ENCODE measurements around the gene MATCAP1.
A peak's percentile ranks its signal among the peaks of the same experiment; 100 is the strongest.

MATCAP1 gene

GRCh38 chr16:67183627-67184452 lies at the start of gene MATCAP1:
Gene MATCAP1 (minus strand): TSS chr16:67183963. CDS start chr16:67180610, 3,353 bp downstream.
- H3K27ac ChIP-seq (ENCODE audit: low read depth, low read length), result peak within 1 kb of the TSS; percentile 55
- no peaks in the 10 kb centered on the region for H3K36me3 ChIP-seq (ENCODE audit: control insufficient read depth, low read length)
- H3K4me2 ChIP-seq (ENCODE audit: low read length), result peak within 1 kb of the TSS; percentile 98
- peaks cover 24% of the 10 kb centered on the region for H3K27me3 ChIP-seq (ENCODE audit: control insufficient read depth, low read length)
- 0 out of 2 replicates have a peak, but pooled peaks cover 8% of the 10 kb centered on the region for H3K79me2 ChIP-seq (ENCODE audit: control insufficient read depth, low read length)
- peaks cover 30% of the 10 kb centered on the region for H3K4me1 ChIP-seq (ENCODE audit: control insufficient read depth, low read length)
- peak within 1 kb of the TSS; percentile 88 for H3K4me3 ChIP-seq (ENCODE audit: low read length)
- H4K20me1 ChIP-seq (ENCODE audit: control insufficient read depth, insufficient read depth, low read depth, low read length), result peaks cover 5% of the 10 kb centered on the region; the same call in 1 of the 2 replicates
- H3K9me3 ChIP-seq (ENCODE audit: control insufficient read depth, insufficient read depth, low read length), result no peaks in the 10 kb centered on the region
- TF ChIP-seq EZH2phosphoT487 (IDR thresholded peaks at IDR 0.05; ENCODE audit: borderline replicate concordance, low read length) (no peak), CTCF (IDR thresholded peaks at IDR 0.05; ENCODE audit: low read depth, low read length, poor library complexity, severe bottlenecking) (peak; percentile 10)
- no peaks in the 10 kb centered on the region for H3F3A ChIP-seq (ENCODE audit: control insufficient read depth, insufficient read depth)
- H3K9me2 ChIP-seq (replicated peaks; ENCODE audit: control insufficient read depth, low read length), result no peaks in the 10 kb centered on the region

- H3K36me3 ChIP-seq (ENCODE audit: control insufficient read depth, low read length), result peaks cover 41% of the 10 kb centered on the region
- peaks cover 2% of the 10 kb centered on the region; the same call in 1 of the 2 replicates for H4K20me1 ChIP-seq (ENCODE audit: control insufficient read depth, insufficient read depth, low read depth, low read length)
- H3K27ac ChIP-seq (ENCODE audit: low read depth, low read length), result no peak overlapping the region
- no peaks in the 10 kb centered on the region for H3K9me3 ChIP-seq (ENCODE audit: control insufficient read depth, insufficient read depth, low read length)
- no peaks in the 10 kb centered on the region for H3K27me3 ChIP-seq (ENCODE audit: control insufficient read depth, low read length)
- H3K4me3 ChIP-seq (ENCODE audit: low read length), result no peak overlapping the region
- no peak overlapping the region for H3K4me2 ChIP-seq (ENCODE audit: low read length)
- H3K79me2 ChIP-seq (ENCODE audit: control insufficient read depth, low read length), result peaks cover 21% of the 10 kb centered on the region
- H3F3A ChIP-seq (ENCODE audit: control insufficient read depth, insufficient read depth), result no peaks in the 10 kb centered on the region
- no peak for TF ChIP-seq EZH2phosphoT487 (IDR thresholded peaks at IDR 0.05; ENCODE audit: borderline replicate concordance, low read length)
- no peak for TF ChIP-seq CTCF (IDR thresholded peaks at IDR 0.05; ENCODE audit: low read depth, low read length, poor library complexity, severe bottlenecking)
- H3K9me2 ChIP-seq (replicated peaks; ENCODE audit: control insufficient read depth, low read length), result no peaks in the 10 kb centered on the region
- H3K4me1 ChIP-seq (ENCODE audit: control insufficient read depth, low read length), result peaks cover 16% of the 10 kb centered on the region
These were observed 47.3 kb upstream of the MATCAP1 start for GRCh38 chr16:67230809-67231660.

- H3K27ac ChIP-seq (ENCODE audit: low read depth, low read length), result no peak overlapping the region
- TF ChIP-seq EZH2phosphoT487 (IDR thresholded peaks at IDR 0.05; ENCODE audit: borderline replicate concordance, low read length), result no peak
- no peak for TF ChIP-seq CTCF (IDR thresholded peaks at IDR 0.05; ENCODE audit: low read depth, low read length, poor library complexity, severe bottlenecking)
- H3K4me2 ChIP-seq (ENCODE audit: low read length), result no peak overlapping the region
- H3K4me1 ChIP-seq (ENCODE audit: control insufficient read depth, low read length), result peaks cover 24% of the 10 kb centered on the region
- H3K36me3 ChIP-seq (ENCODE audit: control insufficient read depth, low read length), result peaks cover 37% of the 10 kb centered on the region
- peaks cover 21% of the 10 kb centered on the region for H3K79me2 ChIP-seq (ENCODE audit: control insufficient read depth, low read length)
- no peaks in the 10 kb centered on the region for H4K20me1 ChIP-seq (ENCODE audit: control insufficient read depth, insufficient read depth, low read depth, low read length)
- no peaks in the 10 kb centered on the region for H3K9me3 ChIP-seq (ENCODE audit: control insufficient read depth, insufficient read depth, low read length)
- no peaks in the 10 kb centered on the region for H3F3A ChIP-seq (ENCODE audit: control insufficient read depth, insufficient read depth)
- no peak overlapping the region for H3K4me3 ChIP-seq (ENCODE audit: low read length)
- no peaks in the 10 kb centered on the region for H3K9me2 ChIP-seq (replicated peaks; ENCODE audit: control insufficient read depth, low read length)
- H3K27me3 ChIP-seq (ENCODE audit: control insufficient read depth, low read length), result no peaks in the 10 kb centered on the region
These were observed 46.4 kb upstream of the MATCAP1 start for GRCh38 chr16:67229906-67230808.
